GM21825 (cell line): Measurements from ENCODE around the gene CELA1.
"Not testable (repeated sequence)": the region's sequence is repeated elsewhere in the genome, so short reads cannot be mapped to it uniquely, and the experiment has no call there.

Experiments
- ATAC-seq: cut with Tn5 transposase; IDR thresholded peaks from one replicate; pipeline ENCODE4 v1.9.1; 2021; ENCODE audit warnings: mild to moderate bottlenecking, moderate library complexity; ENCODE audit not compliant: unreplicated experiment

The CELA1 gene

GRCh38 chr12:51320695-51321320 is 25.7 kb downstream of the CELA1 start:
- ATAC-seq, result no peak

GRCh38 chr12:51320311-51320694 is 26.2 kb downstream of the CELA1 start:
- ATAC-seq, result no peak

GRCh38 chr12:51318846-51319599 is 27.5 kb downstream of the CELA1 start:
- no peak for ATAC-seq

- ATAC-seq, result not testable (repeated sequence)
Measured at GRCh38 chr12:51318057-51318806, 28.2 kb downstream of the CELA1 start.

GRCh38 chr12:51311389-51311788 is 35.1 kb downstream of the CELA1 start:
- no peak for ATAC-seq

- ATAC-seq, result no peak
Measured at GRCh38 chr12:51307655-51308593, 38.6 kb downstream of the CELA1 start.

GRCh38 chr12:51306507-51306906 is 40.0 kb downstream of the CELA1 start:
- no peak for ATAC-seq

GRCh38 chr12:51300768-51301167 is 45.7 kb downstream of the CELA1 start:
- not testable (repeated sequence) for ATAC-seq

- no peak for ATAC-seq
Measured at GRCh38 chr12:51295651-51296050, 50.8 kb downstream of the CELA1 start.

- ATAC-seq, result not testable (repeated sequence)
Measured at GRCh38 chr12:51294097-51294496, 52.4 kb downstream of the CELA1 start.

GRCh38 chr12:51293696-51294095 is 52.8 kb downstream of the CELA1 start:
- ATAC-seq, result no peak

GRCh38 chr12:51291603-51292513 is 54.6 kb downstream of the CELA1 start:
- not testable (repeated sequence) for ATAC-seq

- ATAC-seq, result no peak
Measured at GRCh38 chr12:51285843-51286242, 60.6 kb downstream of the CELA1 start.

- no peak for ATAC-seq
Measured at GRCh38 chr12:51281202-51281924, 65.1 kb downstream of the CELA1 start.
